ENCODE data around the gene TMEM115. TPM values are rescaled to one million over a fixed set of nuclear protein-coding genes. Genes with fewer than 3 reads are reported as not detected.
A peak's percentile ranks its signal among the peaks of the same experiment; 100 is the strongest.

TMEM115 gene
- total and polyA plus RNA-seq, 9 of the 15 experiments (the other 6 are each of a cell fraction or from before 2014, with no cell fraction given): 1.6 to 26.9 (median 14.1) TPM

GRCh38 chr3:50353245-50354004 is 5.9 kb downstream of the TMEM115 start:
- Histone ChIP-seq H3K27ac (ENCODE audit: extremely low read depth, low read depth, low read length) (no peak overlapping the region), H2AFZ (ENCODE audit: low read depth, low read length) (no peak overlapping the region), H3K4me2 (ENCODE audit: insufficient read depth, low read length) (no peak overlapping the region), H3K4me3 (no peak overlapping the region), H3K79me2 (ENCODE audit: control insufficient read depth, insufficient read depth, low read length) (peaks cover 57% of the 10 kb centered on the region), H3K9me1 (ENCODE audit: control insufficient read depth, insufficient read depth, low read length) (peaks cover 6% of the 10 kb centered on the region), H4K20me1 (replicated peaks; ENCODE audit: control insufficient read depth, insufficient read depth, low read length) (peaks cover 30% of the 10 kb centered on the region; the same call in 1 of the 2 replicates), H3K4me1 (replicated peaks in 1 of 2; ENCODE audit: control insufficient read depth in 2 of 2, insufficient read depth in 2 of 2, low read length in 2 of 2) (peaks cover 30 to 50% of the 10 kb centered on the region in 2 experiments; a peak in 4 of 5 replicates), H3K9me3 (replicated peaks; ENCODE audit: control insufficient read depth, insufficient read depth, low read depth, low read length) (no peaks in the 10 kb centered on the region), H3K9ac (ENCODE audit: insufficient read depth in 1 of 2, low read depth in 2 of 2, low read length in 2 of 2) (peak overlapping the region in 1 of 2 experiments; percentile 26; a peak in 2 of 4 replicates), H3K36me3 (ENCODE audit: control insufficient read depth, insufficient read depth, low read length) (peaks cover 53% of the 10 kb centered on the region; the same call in 2 of the 3 replicates), H3K27me3 (ENCODE audit: control insufficient read depth in 2 of 2, insufficient read depth in 2 of 2, low read length in 2 of 2) (no peaks in the 10 kb centered on the region)
- intact Hi-C loops (cut with micrococcal nuclease): no loop called here
- CTCF ChIA-PET (ENCODE audit: low intra/inter-chr PET ratio): interaction anchor here (0.6 kb wide), 1 partner anchor 162 kb away, joined by 3 read pairs; no protein-coding TSS in a partner anchor
- DNase-seq (ENCODE audit: extremely low read depth in 1 of 4, low spot score in 3 of 4) (no peak), ATAC-seq (no peak), FAIRE-seq (no peak)
- TF ChIP-seq RERE (CRISPR knock-in tag; IDR thresholded peaks at IDR 0.05; ENCODE audit: borderline replicate concordance): no peak
- TF ChIP-seq ZBTB33 (CRISPR knock-in tag; IDR thresholded peaks at IDR 0.05): no peak
- TF ChIP-seq POLR2A (conservative IDR thresholded peaks at IDR 0.05): 0 out of 2 replicates have a peak, but pooled peaks have one; percentile 18
- TF ChIP-seq NCOA4 (IDR thresholded peaks at IDR 0.05; ENCODE audit: partially characterized antibody): no peak
- peak; percentile 65 for TF ChIP-seq POLR2G (IDR thresholded peaks at IDR 0.05; ENCODE audit: low read depth, low read length)
- no peak for TF ChIP-seq HDAC6 (IDR thresholded peaks at IDR 0.05; ENCODE audit: low read depth, low read length)
- peak; percentile 46; the same call in 1 of the 2 replicates for TF ChIP-seq RBFOX2 (IDR thresholded peaks at IDR 0.05; ENCODE audit: low read depth, low read length)
- TF ChIP-seq ZNF76 (CRISPR knock-in tag; IDR thresholded peaks at IDR 0.05; ENCODE audit: borderline replicate concordance): no peak
- no TSS peak for BruUV-seq (replicated peaks)
- POLR2A ChIA-PET: interaction anchor here (0.6 to 1.8 kb wide), 11 partner anchors 11 to 181 kb away, joined by 3 to 5 read pairs (median 3); no protein-coding TSS in a partner anchor
- WGBS (ENCODE audit: insufficient coverage, low coverage, missing lambda C conversion rate): 95% methylated on average over 9 of the region's 12 CpGs
- in situ Hi-C loops (cut with MboI): no loop called here
